Peyer's patch (tissue), 4 donors: Measurements from ENCODE around the gene TRMT11.

ENCODE experiments used
- CTCF ChIP-seq, 6 experiments: fragments of 450-650 bp in 4 of 6; fragments of 200-600 bp in 2 of 6; sonication (generic) in 1 of 6; IDR thresholded peaks; one replicate each; pipeline ENCODE4 v1.5.1; 2017 to 2019; ENCODE audit warnings: antibody characterized with exemption in 6 of 6, mild to moderate bottlenecking in 3 of 6, moderate library complexity in 1 of 6
- POLR2A ChIP-seq, 2 donors: fragments of 450-650 bp; IDR thresholded peaks; one replicate each; pipeline ENCODE4 v1.5.1; 2017; ENCODE audit warnings: antibody characterized with exemption in 2 of 2, mild to moderate bottlenecking in 2 of 2, moderate library complexity in 2 of 2

GRCh38 chr6:125947615-125948014, 38.7 kb upstream of the TRMT11 start:
- TF ChIP-seq POLR2A (IDR thresholded peaks at IDR 0.05) (no peak), CTCF (IDR thresholded peaks at IDR 0.05) (no peak)
